GM12878 (cell line): ENCODE measurements around the gene CFAP99. TPM values are rescaled to one million over a fixed set of nuclear protein-coding genes. Genes with fewer than 3 reads are reported as not detected.

Experiments
- BMI1 ChIP-seq: fragments of 450-650 bp; IDR thresholded peaks from 2 replicates; pipeline ENCODE4 v1.6.1; 2016; ENCODE audit warnings: mild to moderate bottlenecking, moderate library complexity, borderline replicate concordance
- CEBPB ChIP-seq, 2 experiments: fragments of 150-350 bp in 1 of 2; IDR thresholded peaks; 2 replicates each; pipeline ENCODE4 v1.6.1; 2012 to 2014; ENCODE audit warnings: low read depth in 2 of 2, low read length in 2 of 2, borderline replicate concordance in 1 of 2, inconsistent platforms in 1 of 2
- CREM ChIP-seq: IDR thresholded peaks from 2 replicates; pipeline ENCODE4 v1.6.1; 2014; ENCODE audit warnings: antibody characterized with exemption, low read depth
- CUX1 ChIP-seq: IDR thresholded peaks from 2 replicates; pipeline ENCODE4 v1.6.1; 2012; ENCODE audit warnings: improper control_type of control experiment, low read depth, low read length; ENCODE audit not compliant: insufficient replicate concordance
- ETV6 ChIP-seq, 2 experiments: fragments of 450-650 bp in 1 of 2; IDR thresholded peaks in 1 of 2; conservative IDR thresholded peaks in 1 of 2; 2 replicates each; pipeline ENCODE4 v1.6.1; 2014; ENCODE audit warnings: antibody characterized with exemption in 1 of 2, borderline replicate concordance in 1 of 2, low read depth in 1 of 2, mild to moderate bottlenecking in 1 of 2, moderate library complexity in 1 of 2
- FOS ChIP-seq: IDR thresholded peaks from 3 replicates; pipeline ENCODE4 v1.6.1; 2011; ENCODE audit warnings: borderline replicate concordance; ENCODE audit not compliant: insufficient read length; ENCODE audit errors: extremely low read depth
- HDAC2 ChIP-seq: fragments of 200-600 bp; sonication (generic); IDR thresholded peaks from 2 replicates; pipeline ENCODE4 v1.6.1; 2017
- RUNX3 ChIP-seq: IDR thresholded peaks from 2 replicates; pipeline ENCODE4 v1.6.1; 2012; ENCODE audit warnings: low read length, inconsistent platforms
- STAT3 ChIP-seq: IDR thresholded peaks from 2 replicates; pipeline ENCODE4 v1.6.1; 2011; ENCODE audit warnings: low read depth, low read length, improper control_type of control experiment
- TAF1 ChIP-seq: IDR thresholded peaks from 2 replicates; pipeline ENCODE4 v1.6.1; 2011; ENCODE audit warnings: mild to moderate bottlenecking, low read depth, low read length, borderline replicate concordance
- TBL1XR1 ChIP-seq: IDR thresholded peaks from 2 replicates; pipeline ENCODE4 v1.6.1; 2012; ENCODE audit warnings: low read depth, low read length, improper control_type of control experiment
- ZBED1 ChIP-seq: IDR thresholded peaks from 2 replicates; pipeline ENCODE4 v1.6.1; 2016; ENCODE audit warnings: borderline replicate concordance
- ZNF592 ChIP-seq: fragments of 450-650 bp; IDR thresholded peaks from 2 replicates; pipeline ENCODE4 v1.6.1; 2017; ENCODE audit warnings: mild to moderate bottlenecking, moderate library complexity
- polyA plus RNA-seq, 11 experiments: library from polyadenylated mRNA; depleted of rRNA in 4 of 11; unstranded in 6 of 11; stranded (reverse) in 5 of 11; fragments of >200 nt; fragmentation: Nextera tagmentation in 4 of 11; fragmentation: Illumina TruSeq in 1 of 11; extraction: Ambion mirVana in 4 of 11; extraction: Trizol in 1 of 11; gene quantifications; 1 replicate in 1 of 11; 2 replicates in 10 of 11; pipeline versions ENCODE4 v1.2.1 to v1.2.3, GENCODE V29; 2011 to 2016; ENCODE audit warnings: inconsistent platforms in 2 of 11, missing spikeins in 2 of 11, low read depth in 1 of 11
- total RNA-seq, 4 experiments: library from RNA; depleted of rRNA in 3 of 4; stranded (reverse); fragments of >200 nt in 3 of 4; fragmentation: Illumina TruSeq in 1 of 4; extraction: Trizol in 1 of 4; gene quantifications; 2 replicates each; pipeline versions ENCODE4 v1.2.1 to v1.2.3, GENCODE V29; 2013 to 2021
- TF ChIP-seq, protein P1 (sequence below): fragments of 450-650 bp; IDR thresholded peaks from 2 replicates; pipeline ENCODE4 v1.6.1; 2016; ENCODE audit warnings: mild to moderate bottlenecking
- TF ChIP-seq, protein P2 (sequence below): IDR thresholded peaks from 2 replicates; pipeline ENCODE4 v1.6.1; 2011; ENCODE audit warnings: borderline replicate concordance, low read depth, mild to moderate bottlenecking, moderate library complexity, low read length; ENCODE audit not compliant: insufficient read depth, poor library complexity, severe bottlenecking

The CFAP99 gene
- total and polyA plus RNA-seq, 10 of the 15 experiments (the other 5 are each of a cell fraction or from before 2014, with no cell fraction given) = not detected

GRCh38 chr4:2412885-2413716 lies 5.7 kb upstream of the CFAP99 start (continued):
- TF ChIP-seq ZNF592 (no peak), CREM (peak; percentile 68), STAT3 (no peak), ETV6 (conservative IDR thresholded peaks at IDR 0.05 in 1 of 2, IDR thresholded peaks at IDR 0.05 in 1 of 2; ENCODE audit: borderline replicate concordance in 1 of 2, low read depth in 1 of 2) (peak in 1 of 2 experiments; percentile 57; a peak in 2 of 4 replicates), CUX1 (no peak), BMI1 (no peak), FOS (no peak), HDAC2 (no peak), TBL1XR1 (no peak; the same call in 1 of the 2 replicates), ZBED1 (no peak), TAF1 (peak; percentile 27; the same call in 1 of the 2 replicates), RUNX3 (peak; percentile 97), CEBPB (IDR thresholded peaks at IDR 0.05; ENCODE audit: borderline replicate concordance in 1 of 2, low read depth in 2 of 2, low read length in 2 of 2) (no peak)
- TF ChIP-seq, protein P1, sequence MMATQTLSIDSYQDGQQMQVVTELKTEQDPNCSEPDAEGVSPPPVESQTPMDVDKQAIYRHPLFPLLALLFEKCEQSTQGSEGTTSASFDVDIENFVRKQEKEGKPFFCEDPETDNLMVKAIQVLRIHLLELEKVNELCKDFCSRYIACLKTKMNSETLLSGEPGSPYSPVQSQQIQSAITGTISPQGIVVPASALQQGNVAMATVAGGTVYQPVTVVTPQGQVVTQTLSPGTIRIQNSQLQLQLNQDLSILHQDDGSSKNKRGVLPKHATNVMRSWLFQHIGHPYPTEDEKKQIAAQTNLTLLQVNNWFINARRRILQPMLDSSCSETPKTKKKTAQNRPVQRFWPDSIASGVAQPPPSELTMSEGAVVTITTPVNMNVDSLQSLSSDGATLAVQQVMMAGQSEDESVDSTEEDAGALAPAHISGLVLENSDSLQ = no peak
- TF ChIP-seq, protein P2, sequence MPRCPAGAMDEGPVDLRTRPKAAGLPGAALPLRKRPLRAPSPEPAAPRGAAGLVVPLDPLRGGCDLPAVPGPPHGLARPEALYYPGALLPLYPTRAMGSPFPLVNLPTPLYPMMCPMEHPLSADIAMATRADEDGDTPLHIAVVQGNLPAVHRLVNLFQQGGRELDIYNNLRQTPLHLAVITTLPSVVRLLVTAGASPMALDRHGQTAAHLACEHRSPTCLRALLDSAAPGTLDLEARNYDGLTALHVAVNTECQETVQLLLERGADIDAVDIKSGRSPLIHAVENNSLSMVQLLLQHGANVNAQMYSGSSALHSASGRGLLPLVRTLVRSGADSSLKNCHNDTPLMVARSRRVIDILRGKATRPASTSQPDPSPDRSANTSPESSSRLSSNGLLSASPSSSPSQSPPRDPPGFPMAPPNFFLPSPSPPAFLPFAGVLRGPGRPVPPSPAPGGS = no peak
